NCI-H1694 (cell line): ENCODE results near the gene FAM162A.
A peak's percentile ranks its signal among the peaks of the same experiment; 100 is the strongest.

Source experiments
- DNase-seq: peaks from one replicate; lab custom pipeline; 2025; lab: John Stamatoyannopoulos, UW

Gene FAM162A

DNA sequence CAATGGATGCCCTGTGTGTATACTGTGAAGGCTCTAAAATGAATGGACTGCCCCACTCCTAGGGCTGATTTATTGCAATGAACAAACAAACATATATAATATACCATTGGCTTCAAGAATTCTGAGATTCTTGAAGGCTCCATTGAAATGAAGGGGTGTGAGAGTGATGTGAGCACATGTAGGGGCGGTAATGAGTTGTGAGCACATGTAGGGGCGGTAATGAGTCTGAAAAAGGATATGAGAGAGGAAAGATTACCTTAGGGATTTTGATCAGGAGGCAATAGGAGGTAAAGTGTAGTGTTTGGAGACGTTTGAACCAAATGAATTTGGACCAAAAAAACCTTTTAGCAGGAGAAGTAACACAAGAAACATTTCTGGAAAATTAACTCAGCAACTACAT is 3.7 kb downstream of the FAM162A start:
- DNase-seq: no peak

GRCh38 chr3:122389197-122389596 is 5.2 kb downstream of the FAM162A start:
- no peak for DNase-seq

GRCh38 chr3:122389892-122390291 is 5.9 kb downstream of the FAM162A start:
- no peak for DNase-seq

DNA sequence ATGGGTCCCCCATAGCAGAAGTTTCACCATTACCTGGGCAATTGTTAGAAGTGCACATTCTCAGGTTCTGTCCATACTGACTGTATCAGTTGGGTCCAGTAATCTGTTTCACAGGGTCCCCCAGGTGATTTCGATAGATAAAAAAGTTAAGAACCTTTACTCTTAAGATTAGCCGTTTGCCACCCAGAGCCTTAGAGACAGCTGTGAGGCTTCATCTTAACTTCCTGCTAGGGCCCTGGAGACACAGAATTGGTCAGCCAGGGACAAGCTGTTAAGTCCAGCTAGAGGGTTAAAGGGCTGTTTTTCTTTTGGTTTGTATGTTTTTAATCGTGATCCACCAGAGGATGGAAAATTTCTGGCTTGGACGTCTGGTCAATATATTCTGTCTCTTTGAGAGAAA is 6.7 kb downstream of the FAM162A start:
- no peak for DNase-seq

DNA sequence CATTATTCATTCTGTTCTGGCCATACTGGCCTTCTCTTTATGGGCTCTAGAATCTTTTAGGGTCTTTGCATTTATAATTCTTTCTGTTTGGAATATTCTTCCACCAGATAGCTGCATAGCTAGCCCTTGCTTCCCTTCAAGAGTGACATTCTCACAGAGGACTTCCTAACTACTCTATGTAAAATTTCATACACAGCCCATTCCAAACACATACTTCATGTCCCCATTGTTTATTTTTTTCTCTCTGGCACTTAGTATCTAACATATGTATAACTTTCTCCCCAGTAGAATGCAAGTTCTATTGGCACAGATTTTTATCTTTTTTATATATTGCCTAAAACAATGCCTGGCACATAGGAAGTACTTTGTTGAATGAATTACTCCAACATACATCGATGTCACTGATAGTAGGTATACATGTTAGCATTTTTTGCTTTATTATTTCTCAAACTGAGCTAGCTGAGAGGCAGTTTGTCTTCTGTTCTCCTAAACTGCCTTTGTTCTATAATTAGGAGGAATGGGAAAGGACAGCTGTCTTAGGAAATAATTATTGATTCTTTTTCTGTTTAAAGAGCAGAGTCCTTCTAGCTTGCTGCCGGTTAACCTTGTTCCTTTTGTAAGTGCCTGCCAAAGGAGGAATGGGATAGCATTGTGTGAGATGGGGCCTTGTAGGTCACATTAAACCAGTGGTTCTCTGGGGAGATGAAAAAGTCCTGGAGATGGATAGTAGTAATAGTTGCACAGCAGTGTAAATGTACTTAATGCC is 7.9 kb downstream of the FAM162A start:
- no peak for DNase-seq

GRCh38 chr3:122392868-122393844 is 9.2 kb downstream of the FAM162A start:
- peak; percentile 1 for DNase-seq

GRCh38 chr3:122394173-122394572 is 10.2 kb downstream of the FAM162A start:
- DNase-seq: no peak

GRCh38 chr3:122395582-122395981 is 11.6 kb downstream of the FAM162A start:
- DNase-seq: no peak

GRCh38 chr3:122396511-122396910 is 12.5 kb downstream of the FAM162A start:
- no peak for DNase-seq

GRCh38 chr3:122397201-122397600 is 13.2 kb downstream of the FAM162A start:
- no peak for DNase-seq

DNA sequence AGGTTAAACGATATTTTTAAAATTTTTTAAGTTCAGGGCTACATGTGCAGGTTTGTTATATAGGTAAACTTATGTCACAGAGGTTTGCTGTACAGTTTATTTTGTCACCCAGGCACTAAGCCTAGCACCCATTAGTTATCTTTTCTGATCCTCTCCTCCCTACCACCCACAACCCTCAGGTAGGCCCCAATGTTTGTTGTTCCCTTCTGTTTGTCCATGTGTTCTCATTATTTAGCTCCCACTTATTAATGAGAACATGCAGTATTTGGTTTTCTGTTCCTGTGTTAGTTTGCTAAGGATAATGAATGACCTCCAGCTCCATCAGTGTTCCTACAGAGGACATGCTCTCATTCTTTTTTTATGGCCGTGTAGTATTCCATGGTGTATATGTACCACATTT is 14.9 kb downstream of the FAM162A start:
- no peak for DNase-seq

- DNase-seq: no peak
Observed at GRCh38 chr3:122403489-122403888, 19.5 kb downstream of the FAM162A start.

DNA sequence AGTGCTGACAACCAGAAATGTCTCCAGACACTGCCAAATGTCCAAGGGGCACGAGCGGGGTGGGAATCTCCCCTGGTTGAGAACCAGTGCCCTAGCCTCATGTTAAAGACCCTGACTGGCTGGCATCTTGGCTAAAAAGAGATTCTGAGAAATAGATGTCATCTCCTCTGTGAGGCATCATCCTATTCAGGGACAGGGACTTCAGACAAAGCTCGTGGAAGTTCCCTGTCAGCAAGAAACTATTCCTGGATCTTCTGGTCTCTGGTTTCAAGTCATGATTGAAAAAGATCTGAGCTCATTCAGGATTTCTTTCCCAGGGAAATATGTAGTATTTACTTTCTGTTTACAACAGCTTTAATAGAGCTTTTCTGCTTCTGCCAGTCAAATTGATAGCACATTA is 21.0 kb downstream of the FAM162A start:
- DNase-seq: no peak

DNA sequence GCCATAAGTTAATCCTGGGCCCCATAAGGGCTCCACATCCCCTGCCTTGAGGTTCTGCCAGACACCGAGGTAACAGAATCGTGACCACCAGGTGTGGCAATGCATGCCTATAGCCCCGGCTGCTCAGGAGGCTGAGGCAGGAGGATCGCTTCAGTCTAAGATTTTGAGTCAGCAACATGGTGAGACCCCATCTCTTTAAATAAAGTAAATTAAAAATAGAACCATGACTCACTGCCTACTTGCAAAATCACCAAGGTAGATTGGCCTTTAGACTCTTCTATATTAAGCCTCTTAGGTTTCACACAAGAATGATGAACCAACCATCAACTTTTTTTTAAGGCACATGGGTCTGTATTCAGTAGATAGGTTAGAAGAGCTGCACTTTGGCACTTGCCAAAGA is 22.2 kb downstream of the FAM162A start:
- DNase-seq: no peak

DNA sequence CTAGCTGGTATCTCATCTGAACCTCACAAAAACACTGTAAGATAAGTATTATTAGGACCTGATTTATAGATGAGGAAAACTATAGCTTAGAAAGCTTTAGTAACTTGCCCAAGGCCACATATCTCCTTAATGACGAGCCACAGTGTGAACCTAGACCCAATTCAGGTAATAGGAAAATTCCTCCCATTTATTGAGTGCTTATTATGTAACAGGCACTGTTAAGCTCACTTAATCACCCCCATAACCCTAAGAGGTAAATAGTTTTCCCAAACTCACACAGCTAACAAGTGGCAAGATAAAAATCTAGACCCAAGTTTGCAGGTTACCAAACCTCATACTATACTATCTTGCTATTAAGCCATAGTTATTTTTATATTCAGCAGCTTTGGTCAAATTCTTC is 24.0 kb downstream of the FAM162A start:
- no peak for DNase-seq

- no peak for DNase-seq
Observed at GRCh38 chr3:122409446-122409845, 25.5 kb downstream of the FAM162A start.

GRCh38 chr3:122410111-122410510 is 26.1 kb downstream of the FAM162A start:
- DNase-seq: no peak

GRCh38 chr3:122410639-122411038 is 26.7 kb downstream of the FAM162A start:
- DNase-seq: no peak

- no peak for DNase-seq
Observed at GRCh38 chr3:122414391-122414790, 30.4 kb downstream of the FAM162A start.

DNA sequence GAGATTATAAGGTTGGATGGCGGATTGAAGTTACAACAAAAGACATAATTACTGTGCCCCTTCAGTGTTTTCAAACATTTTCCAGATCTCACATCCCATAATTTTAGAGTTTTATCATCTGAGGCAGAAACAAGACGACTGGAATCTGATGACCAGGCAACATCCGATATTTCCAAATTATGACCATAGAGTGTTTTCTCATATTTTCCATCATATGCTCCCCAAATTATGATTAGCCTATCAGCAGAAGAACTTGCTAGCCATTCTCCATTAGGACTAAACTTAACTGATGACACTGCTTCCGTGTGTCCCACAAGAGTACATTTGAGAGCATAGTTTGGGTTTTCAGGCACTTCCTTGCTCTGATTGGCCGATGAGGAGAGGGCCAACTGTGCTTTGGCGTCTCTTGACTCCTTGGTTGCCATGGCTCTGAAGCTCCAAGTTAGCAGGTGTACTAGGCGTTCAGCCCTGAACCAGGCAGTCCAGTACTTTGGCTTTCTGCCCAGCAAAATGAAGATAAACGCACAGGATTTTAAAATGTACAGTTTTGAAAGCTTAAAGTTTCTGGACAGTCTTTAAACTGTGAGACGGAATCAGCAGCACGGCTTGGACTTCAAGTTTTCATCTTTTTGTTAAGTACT is 31.2 kb downstream of the FAM162A start:
- DNase-seq: no peak

GRCh38 chr3:122415762-122416654 is 32.0 kb downstream of the FAM162A start, which contains the start of gene WDR5B:
Gene WDR5B, minus strand, starts transcription at chr3:122416062. Its CDS starts 534 bp downstream, at chr3:122415528.
- DNase-seq: no peak
